Measurements from ENCODE around the gene CREB1. TPM values are rescaled to one million over a fixed set of nuclear protein-coding genes. Genes with fewer than 3 reads are reported as not detected.

Gene CREB1
- total and polyA plus RNA-seq, 9 of the 15 experiments (the other 6 are each of a cell fraction or from before 2014, with no cell fraction given), result 8.9 to 51.3 (median 19.5) TPM

DNA sequence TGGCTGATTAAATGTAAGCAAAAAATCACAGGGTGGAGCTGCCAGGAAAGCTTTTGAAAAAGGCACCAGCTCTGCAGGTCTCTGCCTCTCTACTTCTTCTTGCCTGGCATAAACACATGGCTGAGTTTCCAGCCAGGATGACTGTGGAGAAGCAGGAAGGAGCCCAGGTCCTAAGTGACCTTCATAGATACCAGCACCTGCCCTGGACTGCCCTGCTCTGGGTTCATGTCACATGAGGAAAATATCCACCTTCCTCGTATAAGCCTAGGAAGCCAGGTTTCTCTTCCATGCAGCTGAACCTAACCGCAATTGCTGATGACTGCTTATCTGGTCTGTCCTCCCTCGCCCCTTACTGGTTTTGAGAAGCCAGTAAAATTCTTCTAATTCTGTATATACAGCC, 47.8 kb upstream of the CREB1 start:
- no TSS peak for BruUV-seq (replicated peaks)
- 0% methylated on average over 3 of the region's 3 CpGs for WGBS (ENCODE audit: insufficient coverage, low coverage, missing lambda C conversion rate)
- in situ Hi-C loops (cut with MboI) (no loop called here), intact Hi-C loops (cut with micrococcal nuclease) (loop anchor here (5.0 kb wide), 1 partner anchor 45 kb away; the partner anchor contains the start of gene CREB1)
- POLR2A ChIA-PET, result interaction anchor here (0.9 to 1.0 kb wide), 2 partner anchors 12 to 22 kb away, joined by 3 to 4 read pairs; no protein-coding TSS in a partner anchor
- DNase-seq (ENCODE audit: extremely low read depth in 1 of 4, low spot score in 3 of 4) (peak; percentile 39 to 68 (median 48)), ATAC-seq (peak; percentile 89), FAIRE-seq (peak; percentile 90)
- Histone ChIP-seq H3K27ac (ENCODE audit: extremely low read depth, low read depth, low read length) (no peak overlapping the region), H3K9ac (ENCODE audit: insufficient read depth in 1 of 2, low read depth in 2 of 2, low read length in 2 of 2) (peak overlapping the region in 1 of 2 experiments; percentile 54; a peak in 1 of 4 replicates), H3K79me2 (ENCODE audit: control insufficient read depth, insufficient read depth, low read length) (no peaks in the 10 kb centered on the region), H3K36me3 (ENCODE audit: control insufficient read depth, insufficient read depth, low read length) (no peaks in the 10 kb centered on the region), H4K20me1 (replicated peaks; ENCODE audit: control insufficient read depth, insufficient read depth, low read length) (no peaks in the 10 kb centered on the region), H2AFZ (ENCODE audit: low read depth, low read length) (0 out of 2 replicates have a peak overlapping the region, but pooled peaks have one; percentile 40), H3K4me1 (replicated peaks in 1 of 2; ENCODE audit: control insufficient read depth in 2 of 2, insufficient read depth in 2 of 2, low read length in 2 of 2) (peaks cover 0 to 6% of the 10 kb centered on the region in 2 experiments; a peak in 3 of 5 replicates), H3K4me3 (no peak overlapping the region), H3K27me3 (ENCODE audit: control insufficient read depth in 2 of 2, insufficient read depth in 2 of 2, low read length in 2 of 2) (no peaks in the 10 kb centered on the region), H3K9me3 (replicated peaks; ENCODE audit: control insufficient read depth, insufficient read depth, low read depth, low read length) (no peaks in the 10 kb centered on the region), H3K4me2 (ENCODE audit: insufficient read depth, low read length) (peak overlapping the region; percentile 41; the same call in 1 of the 2 replicates), H3K9me1 (ENCODE audit: control insufficient read depth, insufficient read depth, low read length) (no peaks in the 10 kb centered on the region)
- CTCF ChIA-PET (ENCODE audit: low intra/inter-chr PET ratio), result no interaction called here
- TF ChIP-seq, protein P1, sequence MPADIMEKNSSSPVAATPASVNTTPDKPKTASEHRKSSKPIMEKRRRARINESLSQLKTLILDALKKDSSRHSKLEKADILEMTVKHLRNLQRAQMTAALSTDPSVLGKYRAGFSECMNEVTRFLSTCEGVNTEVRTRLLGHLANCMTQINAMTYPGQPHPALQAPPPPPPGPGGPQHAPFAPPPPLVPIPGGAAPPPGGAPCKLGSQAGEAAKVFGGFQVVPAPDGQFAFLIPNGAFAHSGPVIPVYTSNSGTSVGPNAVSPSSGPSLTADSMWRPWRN (IDR thresholded peaks at IDR 0.05; ENCODE audit: low read depth), result no peak
- TF ChIP-seq, protein P2, sequence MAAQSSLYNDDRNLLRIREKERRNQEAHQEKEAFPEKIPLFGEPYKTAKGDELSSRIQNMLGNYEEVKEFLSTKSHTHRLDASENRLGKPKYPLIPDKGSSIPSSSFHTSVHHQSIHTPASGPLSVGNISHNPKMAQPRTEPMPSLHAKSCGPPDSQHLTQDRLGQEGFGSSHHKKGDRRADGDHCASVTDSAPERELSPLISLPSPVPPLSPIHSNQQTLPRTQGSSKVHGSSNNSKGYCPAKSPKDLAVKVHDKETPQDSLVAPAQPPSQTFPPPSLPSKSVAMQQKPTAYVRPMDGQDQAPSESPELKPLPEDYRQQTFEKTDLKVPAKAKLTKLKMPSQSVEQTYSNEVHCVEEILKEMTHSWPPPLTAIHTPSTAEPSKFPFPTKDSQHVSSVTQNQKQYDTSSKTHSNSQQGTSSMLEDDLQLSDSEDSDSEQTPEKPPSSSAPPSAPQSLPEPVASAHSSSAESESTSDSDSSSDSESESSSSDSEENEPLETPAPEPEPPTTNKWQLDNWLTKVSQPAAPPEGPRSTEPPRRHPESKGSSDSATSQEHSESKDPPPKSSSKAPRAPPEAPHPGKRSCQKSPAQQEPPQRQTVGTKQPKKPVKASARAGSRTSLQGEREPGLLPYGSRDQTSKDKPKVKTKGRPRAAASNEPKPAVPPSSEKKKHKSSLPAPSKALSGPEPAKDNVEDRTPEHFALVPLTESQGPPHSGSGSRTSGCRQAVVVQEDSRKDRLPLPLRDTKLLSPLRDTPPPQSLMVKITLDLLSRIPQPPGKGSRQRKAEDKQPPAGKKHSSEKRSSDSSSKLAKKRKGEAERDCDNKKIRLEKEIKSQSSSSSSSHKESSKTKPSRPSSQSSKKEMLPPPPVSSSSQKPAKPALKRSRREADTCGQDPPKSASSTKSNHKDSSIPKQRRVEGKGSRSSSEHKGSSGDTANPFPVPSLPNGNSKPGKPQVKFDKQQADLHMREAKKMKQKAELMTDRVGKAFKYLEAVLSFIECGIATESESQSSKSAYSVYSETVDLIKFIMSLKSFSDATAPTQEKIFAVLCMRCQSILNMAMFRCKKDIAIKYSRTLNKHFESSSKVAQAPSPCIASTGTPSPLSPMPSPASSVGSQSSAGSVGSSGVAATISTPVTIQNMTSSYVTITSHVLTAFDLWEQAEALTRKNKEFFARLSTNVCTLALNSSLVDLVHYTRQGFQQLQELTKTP (IDR thresholded peaks at IDR 0.05; ENCODE audit: low read depth in 1 of 2, partially characterized antibody in 2 of 2), result no peak
- TF ChIP-seq SMARCA4 (IDR thresholded peaks at IDR 0.05) (peak; percentile 36; the same call in 1 of the 2 replicates), KLF16 (IDR thresholded peaks at IDR 0.05) (0 out of 2 replicates have a peak, but pooled peaks have one; percentile 35), NCOA6 (IDR thresholded peaks at IDR 0.05) (no peak), FOSL1 (tag; conservative IDR thresholded peaks at IDR 0.05) (0 out of 2 replicates have a peak, but pooled peaks have one; percentile 23)
- TF ChIP-seq, protein P3, sequence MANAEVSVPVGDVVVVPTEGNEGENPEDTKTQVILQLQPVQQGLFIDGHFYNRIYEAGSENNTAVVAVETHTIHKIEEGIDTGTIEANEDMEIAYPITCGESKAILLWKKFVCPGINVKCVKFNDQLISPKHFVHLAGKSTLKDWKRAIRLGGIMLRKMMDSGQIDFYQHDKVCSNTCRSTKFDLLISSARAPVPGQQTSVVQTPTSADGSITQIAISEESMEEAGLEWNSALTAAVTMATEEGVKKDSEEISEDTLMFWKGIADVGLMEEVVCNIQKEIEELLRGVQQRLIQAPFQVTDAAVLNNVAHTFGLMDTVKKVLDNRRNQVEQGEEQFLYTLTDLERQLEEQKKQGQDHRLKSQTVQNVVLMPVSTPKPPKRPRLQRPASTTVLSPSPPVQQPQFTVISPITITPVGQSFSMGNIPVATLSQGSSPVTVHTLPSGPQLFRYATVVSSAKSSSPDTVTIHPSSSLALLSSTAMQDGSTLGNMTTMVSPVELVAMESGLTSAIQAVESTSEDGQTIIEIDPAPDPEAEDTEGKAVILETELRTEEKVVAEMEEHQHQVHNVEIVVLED (CRISPR knock-in tag; IDR thresholded peaks at IDR 0.05), result no peak

Measured in K562 (cell line).